ENCODE results near the gene TMEM62. TPM values are rescaled to one million over a fixed set of nuclear protein-coding genes. Genes with fewer than 3 reads are reported as not detected.

Gene TMEM62
- total and polyA plus RNA-seq, 2 donors (not counting 1 experiment from before 2014, with no cell fraction given) = 18.6 to 65.3 TPM

Small RNA genes within 50 kb of the gene (small RNA-seq; reads per million reads assigned to genes)
- gene AC068724.2 (ENCODE audit: insufficient read length, low read depth, low replicate concordance) = not detected

Other genes with a start within 250 kb of the TMEM62 start
- gene TTBK2, start 212.8 kb upstream of the TMEM62 start, total RNA-seq = 38.7 and 39.6 TPM in 2 replicates
- gene TTBK2, start 212.8 kb upstream of the TMEM62 start, polyA plus RNA-seq = 4.3 and 7.2 TPM in 2 replicates
- 60.7 and 66.7 TPM in 2 replicates for gene UBR1, start 27.5 kb upstream of the TMEM62 start, total RNA-seq
- 9.7 and 14.5 TPM in 2 replicates for gene UBR1, start 27.5 kb upstream of the TMEM62 start, polyA plus RNA-seq
- gene CCNDBP1, start 51.8 kb downstream of the TMEM62 start, total RNA-seq = 113 and 116 TPM in 2 replicates
- gene CCNDBP1, start 51.8 kb downstream of the TMEM62 start, polyA plus RNA-seq = 111 and 127 TPM in 2 replicates
- not detected in 2 replicates for gene EPB42, start 87.4 kb downstream of the TMEM62 start, total RNA-seq
- gene EPB42, start 87.4 kb downstream of the TMEM62 start, polyA plus RNA-seq = not detected in 2 replicates
- gene TGM5, start 133.3 kb downstream of the TMEM62 start, total RNA-seq = 0.42 TPM in 1 of 2 replicates, not detected in the other
- gene TGM5, start 133.3 kb downstream of the TMEM62 start, polyA plus RNA-seq = not detected in 2 replicates
- gene TGM7, start 168.7 kb downstream of the TMEM62 start, total RNA-seq = not detected in 2 replicates
- gene TGM7, start 168.7 kb downstream of the TMEM62 start, polyA plus RNA-seq = not detected in 2 replicates
- 12.8 and 16.2 TPM in 2 replicates for gene LCMT2, start 197.0 kb downstream of the TMEM62 start, total RNA-seq
- 7.5 and 10.1 TPM in 2 replicates for gene LCMT2, start 197.0 kb downstream of the TMEM62 start, polyA plus RNA-seq
- gene ZSCAN29, start 237.5 kb downstream of the TMEM62 start, total RNA-seq = 51.5 and 54.4 TPM in 2 replicates
- gene ZSCAN29, start 237.5 kb downstream of the TMEM62 start, polyA plus RNA-seq = 14.9 and 16.1 TPM in 2 replicates
- gene TUBGCP4, start 237.5 kb downstream of the TMEM62 start, total RNA-seq = 24.0 and 31.6 TPM in 2 replicates
- gene TUBGCP4, start 237.5 kb downstream of the TMEM62 start, polyA plus RNA-seq = 9.4 and 10.0 TPM in 2 replicates

All from B cell (primary cell).